Gastrocnemius medialis (tissue), 4 donors: Measurements from ENCODE around the gene WDR48.

Experiments used
- POLR2A ChIP-seq, 2 donors: fragments of 450-650 bp; IDR thresholded peaks; one replicate each; pipeline ENCODE4 v1.6.1; 2017; ENCODE audit warnings: antibody characterized with exemption in 2 of 2, mild to moderate bottlenecking in 2 of 2, moderate library complexity in 2 of 2
- TF ChIP-seq, protein P1 (sequence below), 5 experiments: fragments of 450-650 bp in 3 of 5; fragments of 200-600 bp in 2 of 5; sonication (generic) in 2 of 5; IDR thresholded peaks in 4 of 5; conservative IDR thresholded peaks in 1 of 5; 1 replicate in 4 of 5; 2 replicates in 1 of 5; pipeline ENCODE4 v1.5.1; 2016 to 2019; ENCODE audit warnings: antibody characterized with exemption in 5 of 5, mild to moderate bottlenecking in 3 of 5, moderate library complexity in 3 of 5

DNA sequence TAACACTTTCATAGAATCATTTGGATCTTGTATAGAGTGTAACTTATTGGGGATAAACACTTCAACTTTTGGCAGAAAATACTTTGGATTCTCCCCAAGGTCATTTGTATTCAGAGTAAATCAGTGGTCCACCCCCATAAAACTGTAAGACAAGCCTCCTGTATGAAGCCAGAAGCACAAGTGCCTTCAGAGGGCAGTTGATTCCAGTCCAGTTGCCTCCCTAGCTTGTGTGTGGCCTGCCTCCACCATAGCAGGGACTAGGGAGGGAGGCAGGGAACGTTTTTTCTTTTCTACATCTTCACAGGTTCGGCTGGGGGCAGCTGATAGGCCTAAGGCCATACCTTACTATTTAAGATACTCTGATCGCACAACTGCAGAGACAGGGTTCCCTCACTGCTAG lies 44.0 kb downstream of the WDR48 start:
- TF ChIP-seq, protein P1, sequence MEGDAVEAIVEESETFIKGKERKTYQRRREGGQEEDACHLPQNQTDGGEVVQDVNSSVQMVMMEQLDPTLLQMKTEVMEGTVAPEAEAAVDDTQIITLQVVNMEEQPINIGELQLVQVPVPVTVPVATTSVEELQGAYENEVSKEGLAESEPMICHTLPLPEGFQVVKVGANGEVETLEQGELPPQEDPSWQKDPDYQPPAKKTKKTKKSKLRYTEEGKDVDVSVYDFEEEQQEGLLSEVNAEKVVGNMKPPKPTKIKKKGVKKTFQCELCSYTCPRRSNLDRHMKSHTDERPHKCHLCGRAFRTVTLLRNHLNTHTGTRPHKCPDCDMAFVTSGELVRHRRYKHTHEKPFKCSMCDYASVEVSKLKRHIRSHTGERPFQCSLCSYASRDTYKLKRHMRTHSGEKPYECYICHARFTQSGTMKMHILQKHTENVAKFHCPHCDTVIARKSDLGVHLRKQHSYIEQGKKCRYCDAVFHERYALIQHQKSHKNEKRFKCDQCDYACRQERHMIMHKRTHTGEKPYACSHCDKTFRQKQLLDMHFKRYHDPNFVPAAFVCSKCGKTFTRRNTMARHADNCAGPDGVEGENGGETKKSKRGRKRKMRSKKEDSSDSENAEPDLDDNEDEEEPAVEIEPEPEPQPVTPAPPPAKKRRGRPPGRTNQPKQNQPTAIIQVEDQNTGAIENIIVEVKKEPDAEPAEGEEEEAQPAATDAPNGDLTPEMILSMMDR (IDR thresholded peaks at IDR 0.05 in 4 of 5, conservative IDR thresholded peaks at IDR 0.05 in 1 of 5), result no peak
- no peak for TF ChIP-seq POLR2A (IDR thresholded peaks at IDR 0.05)
